HG03354 (cell line): Measurements from ENCODE around the gene PANX2.
"Not testable (repeated sequence)": the region's sequence is repeated elsewhere in the genome, so short reads cannot be mapped to it uniquely, and the experiment has no call there.

Source experiments
- ATAC-seq: cut with Tn5 transposase; IDR thresholded peaks from one replicate; pipeline ENCODE4 v1.9.1; 2021; ENCODE audit warnings: mild to moderate bottlenecking; ENCODE audit not compliant: unreplicated experiment, poor library complexity, severe bottlenecking

The PANX2 gene

GRCh38 chr22:50146439-50147238 lies 23.9 kb upstream of the PANX2 start:
- ATAC-seq, result no peak

GRCh38 chr22:50147258-50148165 lies 23.0 kb upstream of the PANX2 start:
- not testable (repeated sequence) for ATAC-seq

- ATAC-seq, result no peak
Measured at GRCh38 chr22:50148166-50148500, 22.4 kb upstream of the PANX2 start.

GRCh38 chr22:50148991-50149721 lies 21.4 kb upstream of the PANX2 start:
- ATAC-seq, result no peak

GRCh38 chr22:50150161-50151129 lies 20.1 kb upstream of the PANX2 start:
- no peak for ATAC-seq

- no peak for ATAC-seq
Measured at GRCh38 chr22:50151571-50152537, 18.7 kb upstream of the PANX2 start.

- ATAC-seq, result no peak
Measured at GRCh38 chr22:50153056-50153755, 17.3 kb upstream of the PANX2 start.

- no peak for ATAC-seq
Measured at GRCh38 chr22:50153756-50154140, 16.8 kb upstream of the PANX2 start.

- no peak for ATAC-seq
Measured at GRCh38 chr22:50157709-50158375, 12.7 kb upstream of the PANX2 start.

GRCh38 chr22:50160947-50161346 lies 9.6 kb upstream of the PANX2 start:
- ATAC-seq, result no peak

GRCh38 chr22:50161508-50162390 lies 8.8 kb upstream of the PANX2 start:
- ATAC-seq, result no peak

- no peak for ATAC-seq
Measured at GRCh38 chr22:50162391-50162956, 8.1 kb upstream of the PANX2 start.

- ATAC-seq, result no peak
Measured at GRCh38 chr22:50165436-50166123, 5.0 kb upstream of the PANX2 start.

GRCh38 chr22:50167689-50168489 lies 2.6 kb upstream of the PANX2 start:
- ATAC-seq, result no peak
